Esophagus squamous epithelium (tissue), 5 donors: ENCODE measurements around the gene IPCEF1. TPM values are rescaled to one million over a fixed set of nuclear protein-coding genes. Genes with fewer than 3 reads are reported as not detected.

Experiments
- DNase-seq: peaks from one replicate; lab custom pipeline; 2025; lab: John Stamatoyannopoulos, UW
- H3K27ac ChIP-seq, 4 donors: fragments of 200-600 bp; sonication (generic); one replicate each; pipeline ENCODE4 v1.5.1; 2016 to 2019; ENCODE audit warnings: mild to moderate bottlenecking in 1 of 4
- H3K27me3 ChIP-seq, 4 donors: fragments of 200-600 bp; sonication (generic); 1 replicate in 3 of 4; 2 replicates in 1 of 4; pipeline versions ENCODE4 v1.5.1 to v1.6.0; 2017 to 2021; ENCODE audit warnings: antibody characterized with exemption in 1 of 4
- H3K36me3 ChIP-seq, 3 donors: fragments of 200-600 bp; sonication (generic); one replicate each; pipeline ENCODE4 v1.5.1; 2016 to 2019
- H3K4me1 ChIP-seq, 3 donors: fragments of 200-600 bp; sonication (generic); one replicate each; pipeline ENCODE4 v1.5.1; 2017 to 2019
- H3K4me3 ChIP-seq, 4 donors: fragments of 200-600 bp; sonication (generic); 1 replicate in 3 of 4; 2 replicates in 1 of 4; pipeline ENCODE4 v1.5.1; 2016 to 2019; ENCODE audit warnings: mild to moderate bottlenecking in 2 of 4, moderate library complexity in 1 of 4
- H3K9me3 ChIP-seq, 3 donors: fragments of 200-600 bp; sonication (generic); one replicate each; pipeline ENCODE4 v1.5.1; 2016 to 2019
- POLR2A ChIP-seq, 4 donors: fragments of 450-650 bp; IDR thresholded peaks; one replicate each; pipeline ENCODE4 v1.6.1; 2017; ENCODE audit warnings: antibody characterized with exemption in 4 of 4, mild to moderate bottlenecking in 4 of 4, moderate library complexity in 3 of 4
- WGBS, 2 donors: methylation state at CpG; one replicate each; pipeline ENCODE4 v1.1.5; 2018; 5-methylcytosine and 5-hydroxymethylcytosine counted together
- intact Hi-C: fragments of 100-400 bp; cut with DNase I; formaldehyde crosslinking; loops from one replicate; pipeline ENCODE4 v1.15.0; 2022
- total RNA-seq, 4 donors: library from RNA; depleted of rRNA; stranded (reverse); fragments of >200 nt; gene quantifications; one replicate each; pipeline ENCODE4 v1.1.0, GENCODE V29; 2016
- TF ChIP-seq, protein P1 (sequence below), 6 experiments: fragments of 450-650 bp in 4 of 6; fragments of 200-600 bp in 2 of 6; sonication (generic) in 2 of 6; IDR thresholded peaks; one replicate each; pipeline ENCODE4 v1.5.1; 2016 to 2019; ENCODE audit warnings: antibody characterized with exemption in 6 of 6, mild to moderate bottlenecking in 4 of 6, moderate library complexity in 4 of 6
- donor health status: DM: yes; HTN: yes; CAD: no.

IPCEF1 gene
- total RNA-seq, 4 donors from 2014 or later = 1.8 to 8.1 (median 3.5) TPM

DNA sequence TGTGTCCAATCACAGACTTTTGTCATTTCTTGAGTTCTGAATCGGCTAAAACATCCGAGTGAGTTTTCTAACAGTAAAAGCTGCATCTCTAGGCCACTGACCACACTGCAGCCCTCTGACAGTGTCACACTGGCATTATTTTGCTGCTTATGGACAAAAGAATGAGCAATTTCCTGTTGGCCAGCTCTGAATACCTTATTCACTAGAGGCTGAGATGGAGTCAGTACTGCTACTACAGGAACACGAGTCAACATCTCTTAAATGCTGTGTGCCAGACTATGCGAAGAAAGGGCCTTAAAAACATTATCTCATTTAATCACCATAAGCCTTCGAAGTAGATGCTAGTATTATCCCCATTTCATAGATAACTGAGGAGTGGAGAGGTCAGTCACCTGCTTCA, 42.5 kb upstream of the IPCEF1 start:
- DNase-seq = no peak
- Histone ChIP-seq H3K27ac (no peak overlapping the region), H3K27me3 (no peaks in the 10 kb centered on the region), H3K4me3 (no peak overlapping the region), H3K4me1 (peaks cover 0 to 37% (median 7%) of the 10 kb centered on the region in 3 donors), H3K36me3 (peaks cover 0 to 16% (median 0%) of the 10 kb centered on the region in 3 donors), H3K9me3 (no peaks in the 10 kb centered on the region)
- intact Hi-C loops = no loop called here
- TF ChIP-seq POLR2A (IDR thresholded peaks at IDR 0.05) = no peak
- TF ChIP-seq, protein P1, sequence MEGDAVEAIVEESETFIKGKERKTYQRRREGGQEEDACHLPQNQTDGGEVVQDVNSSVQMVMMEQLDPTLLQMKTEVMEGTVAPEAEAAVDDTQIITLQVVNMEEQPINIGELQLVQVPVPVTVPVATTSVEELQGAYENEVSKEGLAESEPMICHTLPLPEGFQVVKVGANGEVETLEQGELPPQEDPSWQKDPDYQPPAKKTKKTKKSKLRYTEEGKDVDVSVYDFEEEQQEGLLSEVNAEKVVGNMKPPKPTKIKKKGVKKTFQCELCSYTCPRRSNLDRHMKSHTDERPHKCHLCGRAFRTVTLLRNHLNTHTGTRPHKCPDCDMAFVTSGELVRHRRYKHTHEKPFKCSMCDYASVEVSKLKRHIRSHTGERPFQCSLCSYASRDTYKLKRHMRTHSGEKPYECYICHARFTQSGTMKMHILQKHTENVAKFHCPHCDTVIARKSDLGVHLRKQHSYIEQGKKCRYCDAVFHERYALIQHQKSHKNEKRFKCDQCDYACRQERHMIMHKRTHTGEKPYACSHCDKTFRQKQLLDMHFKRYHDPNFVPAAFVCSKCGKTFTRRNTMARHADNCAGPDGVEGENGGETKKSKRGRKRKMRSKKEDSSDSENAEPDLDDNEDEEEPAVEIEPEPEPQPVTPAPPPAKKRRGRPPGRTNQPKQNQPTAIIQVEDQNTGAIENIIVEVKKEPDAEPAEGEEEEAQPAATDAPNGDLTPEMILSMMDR (IDR thresholded peaks at IDR 0.05) = no peak
- 87 to 88% methylated on average over 5 of the region's 5 CpGs for WGBS, 2 donors

DNA sequence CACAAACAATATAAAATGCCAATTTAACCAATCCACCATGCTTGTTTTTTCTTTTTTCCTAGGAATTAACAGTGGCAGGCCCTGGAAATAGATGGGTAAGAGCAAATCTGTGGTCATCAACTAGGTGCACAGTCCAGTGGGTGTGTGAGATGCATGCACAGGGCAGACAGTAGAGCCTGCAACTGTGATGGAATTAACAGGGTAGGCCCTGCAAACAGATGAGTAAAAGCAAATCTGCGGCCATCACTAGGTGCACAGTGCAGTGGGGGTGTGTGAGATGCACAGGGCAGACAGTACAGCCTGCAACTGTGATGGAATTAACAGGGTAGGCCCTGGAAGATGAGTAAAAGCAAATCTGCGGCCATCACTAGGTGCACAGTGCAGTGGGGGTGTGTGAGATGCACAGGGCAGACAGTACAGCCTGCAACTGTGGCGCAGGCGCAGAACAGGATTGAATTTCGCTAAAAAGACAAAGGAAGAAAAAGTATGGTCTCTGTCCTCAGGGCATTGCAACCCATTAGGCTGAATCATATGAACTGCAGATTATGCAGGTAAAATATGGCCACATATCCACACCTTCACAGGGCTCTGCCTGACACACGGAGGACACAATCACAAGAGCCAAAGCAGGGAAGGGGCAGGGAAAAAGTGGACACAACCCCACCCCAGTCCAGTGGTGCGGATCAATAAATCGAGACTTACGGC, 41.0 kb upstream of the IPCEF1 start:
- Histone ChIP-seq H3K9me3 (no peaks in the 10 kb centered on the region), H3K27me3 (no peaks in the 10 kb centered on the region), H3K27ac (no peak overlapping the region), H3K4me1 (peaks cover 0 to 22% (median 0%) of the 10 kb centered on the region in 3 donors), H3K4me3 (no peak overlapping the region), H3K36me3 (peaks cover 0 to 16% (median 0%) of the 10 kb centered on the region in 3 donors)
- intact Hi-C loops = no loop called here
- TF ChIP-seq, protein P1 (IDR thresholded peaks at IDR 0.05) = no peak
- TF ChIP-seq POLR2A (IDR thresholded peaks at IDR 0.05) = no peak
- no peak for DNase-seq
- 95 to 96% methylated on average over 9 of the region's 9 CpGs for WGBS, 2 donors

DNA sequence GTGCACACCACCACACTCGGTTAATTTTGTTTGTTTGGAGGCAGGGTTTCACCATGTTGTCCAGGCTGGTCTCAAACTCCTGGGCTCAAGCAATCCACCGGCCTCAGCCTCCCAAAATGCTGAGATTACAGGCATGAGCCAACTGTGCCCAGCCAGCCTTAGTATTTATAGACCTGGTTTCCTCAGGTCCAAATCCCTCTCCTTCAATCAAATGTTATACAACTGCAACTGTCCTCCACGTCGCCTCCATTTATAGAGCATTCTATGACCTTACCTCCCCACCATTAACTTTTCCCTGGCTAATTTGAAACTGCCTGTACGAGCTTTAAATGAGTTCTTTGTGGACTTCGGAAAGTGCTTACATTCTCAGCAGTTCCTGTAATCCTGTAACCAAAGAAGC, 39.3 kb upstream of the IPCEF1 start:
- H3K4me1 ChIP-seq = peaks cover 0 to 7% (median 0%) of the 10 kb centered on the region in 3 donors
- WGBS, 2 donors = 80 to 87% methylated on average over 4 to 6 of the region's 6 CpGs
- TF ChIP-seq POLR2A (IDR thresholded peaks at IDR 0.05) = no peak
- TF ChIP-seq, protein P1 (IDR thresholded peaks at IDR 0.05) = no peak
- no peaks in the 10 kb centered on the region for H3K9me3 ChIP-seq
- intact Hi-C loops = no loop called here
- H3K36me3 ChIP-seq = peaks cover 0 to 8% (median 0%) of the 10 kb centered on the region in 3 donors
- H3K27ac ChIP-seq = no peak overlapping the region
- DNase-seq = no peak
- no peak overlapping the region for H3K4me3 ChIP-seq
- H3K27me3 ChIP-seq = no peaks in the 10 kb centered on the region

DNA sequence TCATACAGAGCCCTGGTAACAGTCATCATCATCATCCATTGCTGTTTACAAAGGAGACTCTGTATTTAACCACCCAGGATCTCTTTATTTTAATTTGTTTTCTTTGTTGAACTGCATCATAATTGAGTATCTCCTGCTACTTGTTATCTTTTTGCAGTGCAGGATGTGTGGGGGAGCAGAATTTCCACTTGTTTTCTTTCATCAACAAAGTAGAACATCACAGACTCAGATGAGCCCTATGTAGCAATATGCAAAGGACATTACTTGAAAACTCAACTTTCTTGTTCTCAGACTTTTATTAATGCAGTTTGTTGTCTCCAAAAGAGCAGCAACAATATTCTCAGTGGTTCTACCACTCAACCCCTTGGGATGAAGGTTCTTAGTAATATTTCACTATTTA, 38.7 kb upstream of the IPCEF1 start:
- Histone ChIP-seq H3K36me3 (peaks cover 0 to 3% (median 0%) of the 10 kb centered on the region in 3 donors), H3K27me3 (no peaks in the 10 kb centered on the region), H3K27ac (no peak overlapping the region), H3K4me1 (peaks cover 0 to 2% (median 0%) of the 10 kb centered on the region in 3 donors), H3K4me3 (no peak overlapping the region), H3K9me3 (no peaks in the 10 kb centered on the region)
- intact Hi-C loops = no loop called here
- no peak for DNase-seq
- TF ChIP-seq, protein P1 (IDR thresholded peaks at IDR 0.05) = no peak
- TF ChIP-seq POLR2A (IDR thresholded peaks at IDR 0.05) = no peak

DNA sequence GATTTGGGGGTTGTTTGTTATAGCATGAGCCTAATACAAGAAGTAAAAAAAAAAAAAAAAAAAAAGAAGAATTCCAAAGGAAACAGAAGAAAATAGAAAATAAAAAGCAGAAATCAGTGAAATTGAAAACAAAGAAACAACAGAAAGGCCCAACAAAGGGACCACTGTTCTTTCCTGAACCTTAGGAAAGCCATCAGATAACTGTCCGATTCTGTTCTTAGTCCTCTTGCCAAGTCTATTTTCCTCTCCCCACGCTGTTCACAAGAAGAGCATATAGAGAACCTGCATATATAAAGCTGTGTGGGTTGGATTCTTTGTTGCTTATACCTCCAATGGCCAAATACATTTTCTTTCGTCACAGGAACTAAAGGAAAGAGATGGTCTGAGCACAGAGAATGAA, 38.0 kb upstream of the IPCEF1 start:
- no peaks in the 10 kb centered on the region for H3K4me1 ChIP-seq
- WGBS, 2 donors = 75 to 80% methylated on average over 3 of the region's 3 CpGs
- intact Hi-C loops = no loop called here
- no peaks in the 10 kb centered on the region for H3K9me3 ChIP-seq
- no peak for DNase-seq
- no peaks in the 10 kb centered on the region for H3K27me3 ChIP-seq
- no peak for TF ChIP-seq POLR2A (IDR thresholded peaks at IDR 0.05)
- TF ChIP-seq, protein P1 (IDR thresholded peaks at IDR 0.05) = no peak
- no peak overlapping the region for H3K27ac ChIP-seq
- no peak overlapping the region for H3K4me3 ChIP-seq
- no peaks in the 10 kb centered on the region for H3K36me3 ChIP-seq
